SK-N-SH (cell line): Measurements from ENCODE around the gene DMD.

Experiments
- CTCF ChIP-seq: fragments of 200-600 bp; sonication (generic); IDR thresholded peaks from 2 replicates; pipeline ENCODE4 v1.6.1; 2017; ENCODE audit warnings: antibody characterized with exemption, mild to moderate bottlenecking, moderate library complexity
- FOXM1 ChIP-seq: IDR thresholded peaks from 2 replicates; pipeline ENCODE4 v1.4.0; 2012; ENCODE audit warnings: low read depth, mild to moderate bottlenecking
- GABPA ChIP-seq: IDR thresholded peaks from 2 replicates; pipeline ENCODE4 v1.4.0; 2012; ENCODE audit warnings: low read depth, mild to moderate bottlenecking
- POLR2AphosphoS5 ChIP-seq: IDR thresholded peaks from 2 replicates; pipeline ENCODE4 v1.6.1; 2012; ENCODE audit warnings: low read depth, low read length
- ZBTB33 ChIP-seq: IDR thresholded peaks from 2 replicates; pipeline ENCODE4 v1.4.0; 2012; ENCODE audit warnings: low read depth, borderline replicate concordance

DNA sequence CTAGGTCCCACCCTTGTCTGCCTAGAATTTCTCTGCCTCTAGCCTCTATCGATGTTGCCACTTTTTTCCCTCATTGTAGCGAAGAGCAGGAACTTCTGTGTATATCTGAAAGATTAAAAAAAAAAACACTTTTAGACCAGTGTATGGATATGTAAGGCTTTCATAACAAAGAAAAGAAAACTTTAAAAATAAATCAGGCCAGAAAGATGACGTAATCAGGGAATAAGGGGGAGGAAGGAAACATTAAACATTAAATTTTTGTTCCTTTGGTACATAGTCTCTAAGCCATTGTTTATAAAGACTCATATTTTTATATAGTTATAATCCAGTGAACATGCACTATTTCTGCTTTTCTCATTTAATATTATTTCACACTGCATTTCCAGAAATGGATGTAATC lies 2113.3 kb downstream of the DMD start:
- no peak for TF ChIP-seq CTCF
- no peak for TF ChIP-seq POLR2AphosphoS5
- TF ChIP-seq ZBTB33: no peak
- no peak for TF ChIP-seq FOXM1
- no peak for TF ChIP-seq GABPA
